Measurements from ENCODE around the gene GGA1.

DNA sequence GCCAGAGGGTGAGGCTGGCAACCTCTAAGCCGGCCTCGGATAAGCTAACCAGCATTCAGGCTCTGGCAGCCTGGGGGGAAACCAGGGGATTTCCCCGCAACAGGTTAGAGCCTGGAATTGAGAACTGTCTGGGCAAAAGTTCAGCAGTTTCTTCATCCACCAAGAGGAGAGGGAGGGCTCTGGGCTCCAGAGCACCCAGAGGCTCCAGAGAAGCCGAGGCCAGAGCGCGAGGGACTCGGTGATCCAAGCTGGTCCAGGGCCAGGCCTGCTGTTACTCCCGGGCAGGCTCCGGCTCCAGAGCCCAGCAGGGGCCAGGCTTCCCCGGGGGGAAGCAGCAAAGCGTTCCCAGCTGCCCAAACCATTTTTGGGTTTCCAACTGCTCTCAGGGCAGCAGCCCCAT lies 17.5 kb downstream of the GGA1 start:
- TF ChIP-seq, protein P1, sequence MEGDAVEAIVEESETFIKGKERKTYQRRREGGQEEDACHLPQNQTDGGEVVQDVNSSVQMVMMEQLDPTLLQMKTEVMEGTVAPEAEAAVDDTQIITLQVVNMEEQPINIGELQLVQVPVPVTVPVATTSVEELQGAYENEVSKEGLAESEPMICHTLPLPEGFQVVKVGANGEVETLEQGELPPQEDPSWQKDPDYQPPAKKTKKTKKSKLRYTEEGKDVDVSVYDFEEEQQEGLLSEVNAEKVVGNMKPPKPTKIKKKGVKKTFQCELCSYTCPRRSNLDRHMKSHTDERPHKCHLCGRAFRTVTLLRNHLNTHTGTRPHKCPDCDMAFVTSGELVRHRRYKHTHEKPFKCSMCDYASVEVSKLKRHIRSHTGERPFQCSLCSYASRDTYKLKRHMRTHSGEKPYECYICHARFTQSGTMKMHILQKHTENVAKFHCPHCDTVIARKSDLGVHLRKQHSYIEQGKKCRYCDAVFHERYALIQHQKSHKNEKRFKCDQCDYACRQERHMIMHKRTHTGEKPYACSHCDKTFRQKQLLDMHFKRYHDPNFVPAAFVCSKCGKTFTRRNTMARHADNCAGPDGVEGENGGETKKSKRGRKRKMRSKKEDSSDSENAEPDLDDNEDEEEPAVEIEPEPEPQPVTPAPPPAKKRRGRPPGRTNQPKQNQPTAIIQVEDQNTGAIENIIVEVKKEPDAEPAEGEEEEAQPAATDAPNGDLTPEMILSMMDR (IDR thresholded peaks at IDR 0.05): peak in 2 of 4 experiments; percentile 25 to 27
- no peak for TF ChIP-seq POLR2A (IDR thresholded peaks at IDR 0.05)
